CD14-positive monocyte (primary cell): ENCODE measurements around the gene STAP2. TPM values are rescaled to one million over a fixed set of nuclear protein-coding genes. Genes with fewer than 3 reads are reported as not detected.

Experiments
- DNase-seq, 3 donors: peaks; one replicate each; pipeline ENCODE4 v3.0.0-alpha.2; 2011 to 2022
- H2AFZ ChIP-seq: 2 replicates; pipeline ENCODE4 v1.6.0; 2012; ENCODE audit warnings: mild to moderate bottlenecking, low read depth, low read length, inconsistent platforms; ENCODE audit not compliant: insufficient read depth, poor library complexity, severe bottlenecking
- H3K27ac ChIP-seq, 2 donors: 1 replicate in 1 of 2; 2 replicates in 1 of 2; pipeline ENCODE4 v1.5.1; 2012 to 2013; ENCODE audit warnings: low read length in 2 of 2, control low read depth in 1 of 2, inconsistent platforms in 1 of 2, low read depth in 1 of 2, mild to moderate bottlenecking in 1 of 2
- H3K27me3 ChIP-seq, 2 donors: one replicate each; pipeline versions ENCODE4 v1.6.0 to v1.6.1; 2011 to 2013; ENCODE audit warnings: low read length in 2 of 2; ENCODE audit not compliant: control insufficient read depth in 2 of 2, insufficient read depth in 2 of 2
- H3K36me3 ChIP-seq, 2 donors: replicated peaks in 1 of 2; 1 replicate in 1 of 2; 2 replicates in 1 of 2; pipeline versions ENCODE4 v1.5.1 to v1.6.1; 2012 to 2013; ENCODE audit warnings: low read length in 2 of 2, control low read depth in 1 of 2, inconsistent platforms in 1 of 2, mild to moderate bottlenecking in 1 of 2; ENCODE audit not compliant: insufficient read depth in 2 of 2, control insufficient read depth in 1 of 2
- H3K4me1 ChIP-seq, 2 donors: 1 replicate in 1 of 2; 2 replicates in 1 of 2; pipeline versions ENCODE4 v1.5.1 to v1.6.1; 2012 to 2013; ENCODE audit warnings: low read length in 2 of 2, control low read depth in 1 of 2, inconsistent platforms in 1 of 2, mild to moderate bottlenecking in 1 of 2, moderate library complexity in 1 of 2; ENCODE audit not compliant: insufficient read depth in 2 of 2, control insufficient read depth in 1 of 2
- H3K4me2 ChIP-seq: replicated peaks from 2 replicates; pipeline ENCODE3; 2012; ENCODE audit warnings: low read length, moderate library complexity, mild to moderate bottlenecking; ENCODE audit not compliant: poor library complexity, severe bottlenecking; ENCODE audit errors: extremely low read depth
- H3K4me3 ChIP-seq, 3 experiments: fragments of 200-600 bp in 1 of 3; sonication (generic) in 1 of 3; replicated peaks in 1 of 3; 1 replicate in 2 of 3; 2 replicates in 1 of 3; pipeline ENCODE4 v1.5.1; 2011 to 2013; ENCODE audit warnings: low read length in 3 of 3, mild to moderate bottlenecking in 3 of 3, control low read depth in 2 of 3, low read depth in 2 of 3, inconsistent platforms in 1 of 3, moderate library complexity in 1 of 3
- H3K79me2 ChIP-seq: 2 replicates; pipeline ENCODE4 v1.6.0; 2012; ENCODE audit warnings: mild to moderate bottlenecking, control low read depth, inconsistent platforms, low read length, moderate library complexity; ENCODE audit not compliant: insufficient read depth
- H3K9ac ChIP-seq: 2 replicates; pipeline ENCODE4 v1.6.0; 2017; ENCODE audit warnings: low read length, mild to moderate bottlenecking; ENCODE audit not compliant: insufficient read depth, poor library complexity, severe bottlenecking
- H3K9me3 ChIP-seq, 2 donors: replicated peaks in 1 of 2; 1 replicate in 1 of 2; 2 replicates in 1 of 2; pipeline versions ENCODE4 v1.5.1 to v1.6.1; 2012 to 2013; ENCODE audit warnings: low read length in 2 of 2, control low read depth in 1 of 2; ENCODE audit not compliant: control insufficient read depth in 1 of 2, insufficient read depth in 1 of 2
- H4K20me1 ChIP-seq: 2 replicates; pipeline ENCODE4 v1.6.0; 2012; ENCODE audit warnings: mild to moderate bottlenecking, low read length, control low read depth, moderate library complexity; ENCODE audit not compliant: insufficient read depth
- H3K27ac Mint-ChIP-seq, 7 donors: one replicate each; pipeline ENCODE4 v1.8.0; 2020; ENCODE audit warnings: mild to moderate bottlenecking in 7 of 7, mixed read lengths in 7 of 7, moderate library complexity in 6 of 7, inconsistent platforms in 2 of 7
- H3K27me3 Mint-ChIP-seq, 3 donors: one replicate each; pipeline ENCODE4 v1.8.0; 2021 to 2022; ENCODE audit warnings: low read depth in 3 of 3, mild to moderate bottlenecking in 3 of 3, mixed read lengths in 3 of 3, moderate library complexity in 3 of 3, inconsistent platforms in 1 of 3
- H3K36me3 Mint-ChIP-seq, 2 donors: one replicate each; pipeline ENCODE4 v1.8.0; 2020; ENCODE audit warnings: mixed read lengths in 2 of 2, inconsistent platforms in 1 of 2, mild to moderate bottlenecking in 1 of 2
- H3K4me1 Mint-ChIP-seq: one replicate; pipeline ENCODE4 v1.8.0; 2020; ENCODE audit warnings: mild to moderate bottlenecking, mixed read lengths
- H3K4me3 Mint-ChIP-seq, 2 donors: one replicate each; pipeline ENCODE4 v1.8.0; 2020; ENCODE audit warnings: mild to moderate bottlenecking in 2 of 2, mixed read lengths in 2 of 2, moderate library complexity in 1 of 2
- H3K9me3 Mint-ChIP-seq, 7 donors: one replicate each; pipeline ENCODE4 v1.8.0; 2020 to 2022; ENCODE audit warnings: mixed read lengths in 7 of 7, mild to moderate bottlenecking in 6 of 7, moderate library complexity in 6 of 7, inconsistent platforms in 2 of 7
- CTCF ChIP-seq: fragments of 200-600 bp; IDR thresholded peaks from one replicate; pipeline ENCODE4 v1.8.0; 2022; ENCODE audit warnings: antibody characterized with exemption, mild to moderate bottlenecking
- WGBS: methylation state at CpG from one replicate; pipeline ENCODE4 v1.1.5; 2013; ENCODE audit warnings: missing lambda C conversion rate; ENCODE audit not compliant: insufficient coverage; 5-methylcytosine and 5-hydroxymethylcytosine counted together
- intact Hi-C, 2 donors: fragments of 100-400 bp; cut with micrococcal nuclease; formaldehyde crosslinking; loops; one replicate each; pipeline versions ENCODE4 v1.15.0 to v1.15.1; 2023
- polyA plus RNA-seq, 3 donors: library from polyadenylated mRNA; depleted of rRNA in 1 of 3; unstranded in 2 of 3; stranded (reverse) in 1 of 3; fragments of 300-500 nt in 2 of 3; fragments of >200 nt in 1 of 3; fragmentation: Illumina TruSeq in 2 of 3; gene quantifications; 1 replicate in 2 of 3; 2 replicates in 1 of 3; pipeline ENCODE4 v1.2.3, GENCODE V29; 2012 to 2021

Gene STAP2
- polyA plus RNA-seq, 3 donors = 0.11 to 0.17 TPM; not detected in 1

GRCh38 chr19:4284974-4285373 lies 53.7 kb downstream of the STAP2 start:
- H3K4me1 ChIP-seq = no peaks in the 10 kb centered on the region
- no peak overlapping the region for H3K4me2 ChIP-seq
- WGBS = 72% methylated on average over 3 of the region's 6 CpGs
- Mint-ChIP-seq H3K9me3 (peaks cover 0 to 3% (median 0%) of the 10 kb centered on the region in 7 donors), H3K4me3 (no peak overlapping the region), H3K4me1 (peaks cover 5% of the 10 kb centered on the region), H3K27ac (no peak overlapping the region), H3K27me3 (peaks cover 21 to 34% (median 26%) of the 10 kb centered on the region in 3 donors), H3K36me3 (no peaks in the 10 kb centered on the region)
- H3K4me3 ChIP-seq = no peak overlapping the region
- TF ChIP-seq CTCF = no peak
- H3K9ac ChIP-seq = no peak overlapping the region
- no peaks in the 10 kb centered on the region for H3K36me3 ChIP-seq
- no peaks in the 10 kb centered on the region for H3K9me3 ChIP-seq
- H3K27ac ChIP-seq = no peak overlapping the region
- H4K20me1 ChIP-seq = no peaks in the 10 kb centered on the region
- no peak for DNase-seq
- intact Hi-C loops = no loop called here
- no peaks in the 10 kb centered on the region for H3K79me2 ChIP-seq
- H3K27me3 ChIP-seq = peaks cover 5 to 9% of the 10 kb centered on the region in 2 donors
- H2AFZ ChIP-seq = no peak overlapping the region

GRCh38 chr19:4284176-4284958 lies 54.3 kb downstream of the STAP2 start:
- no peak overlapping the region for H3K4me3 ChIP-seq
- no peaks in the 10 kb centered on the region for H3K4me1 ChIP-seq
- peaks cover 24 to 39% (median 30%) of the 10 kb centered on the region in 3 donors for H3K27me3 Mint-ChIP-seq
- H3K36me3 ChIP-seq = no peaks in the 10 kb centered on the region
- H3K9ac ChIP-seq = no peak overlapping the region
- peaks cover 5% of the 10 kb centered on the region for H3K4me1 Mint-ChIP-seq
- TF ChIP-seq CTCF = no peak
- no peaks in the 10 kb centered on the region for H3K79me2 ChIP-seq
- WGBS = 45% methylated on average over 12 of the region's 20 CpGs
- no peaks in the 10 kb centered on the region for H4K20me1 ChIP-seq
- no peak overlapping the region for H3K4me2 ChIP-seq
- no peak overlapping the region for H3K27ac ChIP-seq
- no peak overlapping the region for H2AFZ ChIP-seq
- H3K36me3 Mint-ChIP-seq = peaks cover 0 to 2% of the 10 kb centered on the region in 2 donors
- H3K27ac Mint-ChIP-seq = no peak overlapping the region
- H3K9me3 ChIP-seq = no peaks in the 10 kb centered on the region
- H3K27me3 ChIP-seq = peaks cover 11 to 14% of the 10 kb centered on the region in 2 donors
- peaks cover 0 to 5% (median 0%) of the 10 kb centered on the region in 7 donors for H3K9me3 Mint-ChIP-seq
- intact Hi-C loops = no loop called here
- DNase-seq = no peak
- no peak overlapping the region for H3K4me3 Mint-ChIP-seq
